Body of pancreas (tissue), 4 donors: ENCODE data around the gene TGFB1.

ENCODE experiments used
- POLR2A ChIP-seq, 3 donors: fragments of 450-650 bp; IDR thresholded peaks; one replicate each; pipeline ENCODE4 v1.6.1; 2016; ENCODE audit warnings: antibody characterized with exemption in 3 of 3, mild to moderate bottlenecking in 2 of 3
- TF ChIP-seq, protein P1 (sequence below), 7 experiments: fragments of 450-650 bp in 4 of 7; fragments of 200-600 bp in 3 of 7; sonication (generic) in 3 of 7; IDR thresholded peaks; one replicate each; pipeline ENCODE4 v1.5.1; 2016 to 2019; ENCODE audit warnings: antibody characterized with exemption in 7 of 7

GRCh38 chr19:41359741-41360140 is 6.0 kb upstream of the TGFB1 start:
- TF ChIP-seq, protein P1, sequence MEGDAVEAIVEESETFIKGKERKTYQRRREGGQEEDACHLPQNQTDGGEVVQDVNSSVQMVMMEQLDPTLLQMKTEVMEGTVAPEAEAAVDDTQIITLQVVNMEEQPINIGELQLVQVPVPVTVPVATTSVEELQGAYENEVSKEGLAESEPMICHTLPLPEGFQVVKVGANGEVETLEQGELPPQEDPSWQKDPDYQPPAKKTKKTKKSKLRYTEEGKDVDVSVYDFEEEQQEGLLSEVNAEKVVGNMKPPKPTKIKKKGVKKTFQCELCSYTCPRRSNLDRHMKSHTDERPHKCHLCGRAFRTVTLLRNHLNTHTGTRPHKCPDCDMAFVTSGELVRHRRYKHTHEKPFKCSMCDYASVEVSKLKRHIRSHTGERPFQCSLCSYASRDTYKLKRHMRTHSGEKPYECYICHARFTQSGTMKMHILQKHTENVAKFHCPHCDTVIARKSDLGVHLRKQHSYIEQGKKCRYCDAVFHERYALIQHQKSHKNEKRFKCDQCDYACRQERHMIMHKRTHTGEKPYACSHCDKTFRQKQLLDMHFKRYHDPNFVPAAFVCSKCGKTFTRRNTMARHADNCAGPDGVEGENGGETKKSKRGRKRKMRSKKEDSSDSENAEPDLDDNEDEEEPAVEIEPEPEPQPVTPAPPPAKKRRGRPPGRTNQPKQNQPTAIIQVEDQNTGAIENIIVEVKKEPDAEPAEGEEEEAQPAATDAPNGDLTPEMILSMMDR (IDR thresholded peaks at IDR 0.05), result no peak
- TF ChIP-seq POLR2A (IDR thresholded peaks at IDR 0.05), result no peak
